HG02571 (cell line): ENCODE measurements around the gene MACROD2.

ENCODE experiments used
- ATAC-seq: cut with Tn5 transposase; IDR thresholded peaks from one replicate; pipeline ENCODE4 v1.9.1; 2021; ENCODE audit warnings: mild to moderate bottlenecking, moderate library complexity; ENCODE audit not compliant: unreplicated experiment

MACROD2 gene

DNA sequence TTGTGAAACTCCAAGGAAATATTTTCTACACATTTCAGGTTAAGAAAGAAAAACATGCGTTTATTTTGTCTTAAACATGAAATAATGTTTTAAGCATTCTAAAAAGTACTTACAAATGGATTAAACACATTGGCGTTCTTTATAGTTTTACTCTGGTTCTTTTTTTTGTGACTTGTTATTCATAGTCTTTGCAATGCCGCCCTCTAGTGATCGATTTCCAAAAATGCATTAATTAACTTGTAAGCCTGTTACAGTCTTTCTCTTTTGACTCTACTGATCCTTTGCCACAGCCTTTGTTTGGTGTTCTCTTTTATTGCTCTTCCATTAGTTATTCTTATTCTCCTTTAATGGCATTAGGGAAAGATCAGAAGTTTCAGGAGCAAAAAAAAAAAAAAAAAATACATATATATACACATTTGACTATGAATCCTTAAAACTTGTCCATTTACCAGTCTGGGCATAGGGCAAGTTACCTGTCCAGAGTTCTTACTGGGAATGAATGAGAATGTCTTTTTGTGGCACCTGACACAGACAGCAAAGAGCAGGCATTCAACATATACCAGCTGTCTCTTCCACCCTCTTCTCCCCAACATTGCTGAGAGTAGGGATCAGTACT, 59.9 kb downstream of the MACROD2 start:
- ATAC-seq = no peak

DNA sequence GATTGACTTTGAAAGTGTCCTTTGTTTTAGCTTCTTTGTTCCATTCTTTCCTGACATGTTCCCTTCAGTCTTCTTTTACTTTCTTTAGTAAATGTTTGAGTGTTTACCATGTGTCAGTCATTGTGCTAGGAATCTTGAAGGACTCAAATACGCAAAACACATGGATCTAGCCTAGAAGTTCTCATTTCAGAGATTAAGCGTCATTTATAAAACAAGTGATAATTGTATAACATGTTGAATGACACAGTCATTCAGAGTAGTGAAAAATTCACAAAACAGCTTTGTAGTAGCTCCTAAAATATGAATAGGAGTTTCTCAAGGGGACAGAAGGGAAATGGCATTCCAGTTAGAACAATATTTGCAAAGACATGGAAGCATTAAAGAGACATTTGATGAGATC, 66.9 kb downstream of the MACROD2 start:
- no peak for ATAC-seq

GRCh38 chr20:14062786-14063185, 67.5 kb downstream of the MACROD2 start:
- no peak for ATAC-seq

- no peak for ATAC-seq
Observed at GRCh38 chr20:14064333-14064732, 69.0 kb downstream of the MACROD2 start.

DNA sequence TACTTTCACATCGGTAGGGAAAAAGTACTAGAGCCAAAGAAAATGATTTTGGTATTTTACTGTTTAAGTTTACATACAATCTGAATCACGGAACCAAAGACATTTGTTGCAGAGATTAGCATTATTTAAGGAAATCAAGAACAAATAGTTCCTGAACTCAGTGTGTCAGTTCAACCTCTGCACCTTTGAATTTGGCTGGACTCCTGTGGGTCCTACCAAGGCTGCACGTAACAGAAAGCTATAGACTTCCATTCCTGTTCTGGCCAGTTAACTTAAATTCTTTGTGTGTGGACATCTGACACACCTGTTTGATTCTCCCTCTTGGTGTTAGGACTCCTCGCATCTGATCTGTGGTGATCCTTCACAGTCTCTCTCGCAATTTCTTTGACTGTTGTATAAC, 69.6 kb downstream of the MACROD2 start:
- ATAC-seq = no peak

GRCh38 chr20:14065774-14066173, 70.5 kb downstream of the MACROD2 start:
- ATAC-seq = no peak

DNA sequence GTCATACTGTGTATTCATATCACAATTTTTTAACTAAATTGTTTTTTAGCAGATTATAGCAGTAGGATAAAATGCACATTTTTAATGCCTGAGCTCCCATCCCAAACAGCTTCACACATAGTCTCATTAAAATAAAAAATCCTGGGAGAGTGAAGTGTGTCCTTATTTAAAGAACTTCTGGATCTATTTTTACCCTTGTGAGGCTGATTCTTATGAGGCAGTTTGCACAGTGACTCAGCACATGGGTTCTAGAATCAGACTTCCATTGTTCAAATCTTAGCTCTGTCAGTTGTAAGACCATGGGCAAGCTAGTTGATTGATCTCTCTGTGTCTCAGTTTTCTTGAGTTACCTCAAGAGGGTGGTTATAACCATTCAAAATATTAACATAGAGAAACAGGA, 72.3 kb downstream of the MACROD2 start:
- no peak for ATAC-seq

DNA sequence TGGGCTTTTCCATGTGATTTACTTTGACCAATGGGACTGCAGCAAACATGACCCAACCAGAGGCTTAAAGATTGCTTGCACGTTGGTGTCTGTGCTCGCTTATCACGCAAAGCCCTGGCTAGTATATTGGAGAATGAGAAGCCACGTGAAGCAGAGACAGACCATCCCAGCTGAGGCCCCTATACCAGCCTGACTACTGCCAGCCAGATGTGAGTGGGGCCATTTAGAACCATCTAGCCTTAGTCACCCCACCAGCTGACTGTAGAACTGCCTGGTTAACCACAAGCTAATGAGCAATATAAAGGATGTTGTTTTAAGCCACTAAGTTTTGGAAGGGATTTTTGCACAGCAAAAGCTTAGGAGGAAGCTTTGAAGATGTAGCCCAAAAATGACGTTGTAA, 74.5 kb downstream of the MACROD2 start:
- ATAC-seq = no peak

DNA sequence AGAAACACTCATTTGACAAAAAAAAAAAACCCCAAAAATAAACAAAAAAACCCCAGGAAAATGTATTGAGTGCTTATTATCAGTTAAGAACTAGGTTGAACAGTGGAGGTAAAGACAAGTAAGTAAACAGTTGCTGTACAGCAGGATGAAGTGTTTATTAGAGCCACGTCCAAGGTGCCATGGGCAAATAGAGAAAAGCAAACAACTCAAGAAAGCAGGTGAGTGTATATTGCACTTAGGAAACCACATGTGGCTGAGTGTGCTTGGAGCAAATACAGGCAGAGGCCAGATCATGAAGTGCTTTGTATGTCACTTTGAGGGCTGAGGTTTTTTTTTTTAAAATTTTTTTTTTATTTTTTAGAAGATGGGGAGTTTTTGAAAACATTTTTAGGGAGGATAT, 98.3 kb downstream of the MACROD2 start:
- no peak for ATAC-seq

GRCh38 chr20:14098261-14098660, 102.9 kb downstream of the MACROD2 start:
- no peak for ATAC-seq

- no peak for ATAC-seq
Observed at GRCh38 chr20:14113416-14113815, 118.1 kb downstream of the MACROD2 start.

- ATAC-seq = no peak
Observed at GRCh38 chr20:14114065-14114704, 118.9 kb downstream of the MACROD2 start.

DNA sequence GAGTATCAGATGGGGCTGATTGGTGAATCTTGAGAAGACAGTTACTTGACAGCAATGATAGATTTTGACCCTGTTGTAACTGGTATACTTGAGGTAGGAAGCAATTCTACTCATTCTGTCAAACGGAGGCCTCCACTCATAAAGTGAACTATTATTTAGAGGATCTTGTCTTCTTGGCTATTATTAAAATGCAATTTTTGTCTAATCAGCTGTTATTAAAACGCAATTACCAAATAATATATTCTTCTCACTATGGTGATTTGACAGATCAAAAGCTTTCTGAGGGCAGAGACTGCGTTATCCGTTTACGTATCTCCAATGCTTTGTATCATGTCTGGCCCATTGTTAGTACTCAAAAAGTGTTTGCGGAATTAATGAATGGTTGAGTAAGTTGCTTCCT, 120.7 kb downstream of the MACROD2 start:
- ATAC-seq = no peak

DNA sequence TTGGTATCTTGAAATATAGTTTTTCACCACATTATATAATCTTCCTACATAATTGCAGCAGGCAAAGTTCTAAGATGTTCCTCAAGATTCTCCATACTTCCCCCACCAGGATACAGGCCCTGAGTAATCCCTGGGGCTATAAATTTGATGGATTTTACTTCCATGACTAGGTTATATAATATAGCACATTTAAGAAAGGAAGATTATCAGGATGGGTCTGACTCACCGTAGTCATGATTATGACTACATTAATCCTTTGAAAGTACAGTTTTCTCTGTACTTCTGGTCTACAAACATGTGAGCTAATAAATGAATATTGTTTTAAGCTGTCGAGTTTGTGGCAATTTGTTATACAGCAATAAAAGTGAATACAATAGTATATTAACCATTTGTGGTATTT, 122.5 kb downstream of the MACROD2 start:
- no peak for ATAC-seq

- no peak for ATAC-seq
Observed at GRCh38 chr20:14126856-14127255, 131.5 kb downstream of the MACROD2 start.

GRCh38 chr20:14127514-14128223, 132.4 kb downstream of the MACROD2 start:
- no peak for ATAC-seq

DNA sequence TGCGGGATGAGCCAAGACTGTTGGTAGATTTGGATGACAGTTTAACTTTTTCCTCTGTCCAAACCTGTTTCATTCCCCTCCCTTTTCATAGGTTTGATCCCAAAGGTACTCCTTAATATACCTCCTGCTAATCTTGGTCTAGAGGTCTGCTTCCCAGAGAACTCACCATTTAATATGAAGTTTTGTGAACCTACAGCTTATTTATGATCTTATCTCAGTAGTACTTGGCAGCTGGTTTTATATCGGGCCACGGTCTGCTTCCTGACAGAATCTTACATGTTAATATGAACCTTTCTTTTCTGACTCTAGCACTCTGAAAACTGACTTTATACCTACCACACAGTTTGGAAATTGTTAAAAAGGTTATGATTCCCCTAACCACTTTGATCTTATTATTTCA, 138.7 kb downstream of the MACROD2 start:
- ATAC-seq = no peak

DNA sequence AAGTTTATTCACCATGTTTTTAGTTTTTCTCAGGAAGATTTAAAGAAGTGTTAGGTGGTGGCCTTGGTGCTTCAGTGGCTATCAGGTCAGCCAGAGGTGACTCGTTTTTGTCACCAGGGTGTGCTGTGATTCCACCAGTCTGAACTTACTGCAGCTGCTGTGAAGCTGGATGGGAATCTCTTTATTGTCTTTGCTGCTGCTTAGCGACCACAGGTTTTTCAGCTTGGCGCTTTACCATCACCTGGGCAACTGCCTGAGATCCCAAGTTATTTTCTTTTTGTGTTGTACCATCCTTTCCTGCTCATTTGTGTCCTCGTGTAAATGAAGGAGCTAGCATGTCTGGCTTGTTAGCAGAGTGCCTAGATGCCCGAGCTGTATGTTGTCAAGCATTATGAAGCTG, 146.9 kb downstream of the MACROD2 start:
- ATAC-seq = no peak

GRCh38 chr20:14142964-14143627, 147.8 kb downstream of the MACROD2 start:
- no peak for ATAC-seq

DNA sequence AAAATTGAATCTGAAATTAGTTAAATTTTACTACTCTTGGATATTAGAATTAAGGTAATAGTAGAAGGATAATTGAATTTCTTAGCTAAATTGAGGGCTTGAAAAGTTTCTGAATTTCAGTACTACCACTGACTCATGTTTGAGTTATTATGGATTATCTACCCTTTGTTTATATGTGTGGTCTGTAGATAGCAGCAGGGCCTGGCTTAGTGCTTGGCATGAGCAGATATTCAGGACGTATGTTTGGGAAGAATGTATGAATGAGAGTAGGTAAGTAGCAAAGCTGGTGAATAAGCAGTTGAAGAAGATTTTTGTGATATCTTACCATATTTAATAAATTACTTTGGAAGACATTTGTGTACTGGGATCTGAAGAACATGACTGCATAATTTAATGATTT, 152.7 kb downstream of the MACROD2 start:
- ATAC-seq = no peak

- ATAC-seq = no peak
Observed at GRCh38 chr20:14155361-14155760, 160.0 kb downstream of the MACROD2 start.

GRCh38 chr20:14178528-14178927, 183.2 kb downstream of the MACROD2 start:
- ATAC-seq = no peak
